Gastroesophageal sphincter (tissue), 3 donors: Measurements from ENCODE around the gene OCIAD1.

Source experiments
- POLR2AphosphoS5 ChIP-seq: sonication (generic); formaldehyde crosslinking; IDR thresholded peaks from one replicate; pipeline ENCODE4 v1.6.1; 2017; ENCODE audit warnings: antibody characterized with exemption
- TF ChIP-seq, protein P1 (sequence below), 4 experiments: fragments of 200-600 bp in 2 of 4; fragments of 450-650 bp in 2 of 4; sonication (generic) in 1 of 4; IDR thresholded peaks; one replicate each; pipeline ENCODE4 v1.5.1; 2017 to 2019; ENCODE audit warnings: antibody characterized with exemption in 4 of 4, mild to moderate bottlenecking in 2 of 4, moderate library complexity in 2 of 4

DNA sequence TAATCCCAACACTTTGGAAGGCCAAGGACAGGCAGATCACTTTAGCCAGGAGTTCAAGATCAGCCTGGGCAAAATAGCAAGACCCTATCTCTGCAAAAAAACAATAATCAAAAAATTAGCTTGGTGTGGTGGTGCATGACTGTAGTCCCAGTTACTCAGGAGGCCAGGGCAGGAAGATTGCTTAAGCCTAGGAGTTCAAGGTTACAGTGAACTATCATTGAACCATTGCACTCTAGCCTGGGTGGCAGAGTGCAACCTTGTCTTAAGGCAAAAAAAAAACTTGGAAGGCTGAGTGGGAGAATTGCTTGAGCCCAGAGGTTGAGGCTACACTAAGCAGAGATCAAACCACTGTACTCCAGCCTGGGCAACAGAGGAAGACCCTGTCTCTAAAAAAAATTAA lies 45.6 kb upstream of the OCIAD1 start:
- TF ChIP-seq, protein P1, sequence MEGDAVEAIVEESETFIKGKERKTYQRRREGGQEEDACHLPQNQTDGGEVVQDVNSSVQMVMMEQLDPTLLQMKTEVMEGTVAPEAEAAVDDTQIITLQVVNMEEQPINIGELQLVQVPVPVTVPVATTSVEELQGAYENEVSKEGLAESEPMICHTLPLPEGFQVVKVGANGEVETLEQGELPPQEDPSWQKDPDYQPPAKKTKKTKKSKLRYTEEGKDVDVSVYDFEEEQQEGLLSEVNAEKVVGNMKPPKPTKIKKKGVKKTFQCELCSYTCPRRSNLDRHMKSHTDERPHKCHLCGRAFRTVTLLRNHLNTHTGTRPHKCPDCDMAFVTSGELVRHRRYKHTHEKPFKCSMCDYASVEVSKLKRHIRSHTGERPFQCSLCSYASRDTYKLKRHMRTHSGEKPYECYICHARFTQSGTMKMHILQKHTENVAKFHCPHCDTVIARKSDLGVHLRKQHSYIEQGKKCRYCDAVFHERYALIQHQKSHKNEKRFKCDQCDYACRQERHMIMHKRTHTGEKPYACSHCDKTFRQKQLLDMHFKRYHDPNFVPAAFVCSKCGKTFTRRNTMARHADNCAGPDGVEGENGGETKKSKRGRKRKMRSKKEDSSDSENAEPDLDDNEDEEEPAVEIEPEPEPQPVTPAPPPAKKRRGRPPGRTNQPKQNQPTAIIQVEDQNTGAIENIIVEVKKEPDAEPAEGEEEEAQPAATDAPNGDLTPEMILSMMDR (IDR thresholded peaks at IDR 0.05): no peak
- no peak for TF ChIP-seq POLR2AphosphoS5
